Kidney (tissue), 14 donors: ENCODE measurements around the gene IFI27L2. TPM values are rescaled to one million over a fixed set of nuclear protein-coding genes. Genes with fewer than 3 reads are reported as not detected.

Experiments
- DNase-seq, 5 donors: peaks; one replicate each; pipeline ENCODE4 v3.0.0-alpha.2; 2013 to 2020
- FAIRE-seq: peaks from 2 replicates; lab custom pipeline; 2012; peaks lifted over from hg19 to GRCh38; lab: Jason Lieb, UNC
- H3K27ac ChIP-seq, 2 donors: one replicate each; pipeline ENCODE4 v1.7.0; 2013; ENCODE audit warnings: low read depth in 2 of 2, low read length in 2 of 2, inconsistent platforms in 1 of 2
- H3K27me3 ChIP-seq: one replicate; pipeline ENCODE4 v1.7.1; 2013; ENCODE audit warnings: low read length, inconsistent platforms; ENCODE audit not compliant: control insufficient read depth, insufficient read depth
- H3K36me3 ChIP-seq, 3 donors: one replicate each; pipeline versions ENCODE4 v1.7.0 to v1.7.1; 2013; ENCODE audit warnings: low read length in 3 of 3, control low read depth in 1 of 3, inconsistent platforms in 1 of 3; ENCODE audit not compliant: insufficient read depth in 3 of 3, control insufficient read depth in 2 of 3
- H3K4me1 ChIP-seq, 3 donors: one replicate each; pipeline versions ENCODE4 v1.7.0 to v1.7.1; 2013; ENCODE audit warnings: low read length in 3 of 3, inconsistent platforms in 1 of 3, low read depth in 1 of 3; ENCODE audit not compliant: control insufficient read depth in 2 of 3, insufficient read depth in 2 of 3
- H3K4me3 ChIP-seq, 3 donors: one replicate each; pipeline versions ENCODE4 v1.7.0 to v1.8.1; 2013; ENCODE audit warnings: low read length in 3 of 3, control low read depth in 1 of 3, inconsistent platforms in 1 of 3
- H3K9ac ChIP-seq, 3 donors: one replicate each; pipeline versions ENCODE4 v1.7.0 to v1.7.1; 2013; ENCODE audit warnings: low read length in 3 of 3, control low read depth in 1 of 3, inconsistent platforms in 1 of 3
- H3K9me3 ChIP-seq, 3 donors: one replicate each; pipeline versions ENCODE4 v1.7.0 to v1.7.1; 2013; ENCODE audit warnings: low read length in 3 of 3, control low read depth in 1 of 3, inconsistent platforms in 1 of 3; ENCODE audit not compliant: control insufficient read depth in 2 of 3, insufficient read depth in 1 of 3
- intact Hi-C: fragments of 100-400 bp; cut with DNase I; formaldehyde crosslinking; loops from one replicate; pipeline ENCODE4 v1.11.1; 2022
- polyA plus RNA-seq: library from polyadenylated mRNA; stranded (reverse); fragments of 350-450 nt; fragmentation: Illumina TruSeq; extraction: RNeasy Lipid Tissue Mini Kit (QIAGEN cat#74804); gene quantifications from one replicate; pipeline ENCODE4 v1.2.3, GENCODE V29; 2014; ENCODE audit warnings: low read depth, low replicate concordance; ENCODE audit not compliant: insufficient read depth
- total RNA-seq: library from RNA; stranded (reverse); fragmentation: NEBNext Ultra II Directional; extraction: Animal tissue kit (Norgen Biotek cat#: 25700); gene quantifications from one replicate; pipeline ENCODE4 v1.2.1, GENCODE V29; 2021
- TF ChIP-seq, protein P1 (sequence below): IDR thresholded peaks from 3 replicates; pipeline ENCODE4 v1.5.1; 2012; ENCODE audit warnings: mild to moderate bottlenecking, moderate library complexity, borderline replicate concordance; ENCODE audit not compliant: insufficient read depth; ENCODE audit errors: extremely low read depth
- donor health status: control.
- donor health status: control.
- donor health status: control.
- donor health status: control.
- donor health status: control.
- donor health status: DM: yes; HTN: yes; CAD: no.
- donor health status: Normal renal cell carcinoma (clear cell type).

The IFI27L2 gene
- total and polyA plus RNA-seq, 2 donors from 2014 or later, result 28.2 to 223 TPM

DNA sequence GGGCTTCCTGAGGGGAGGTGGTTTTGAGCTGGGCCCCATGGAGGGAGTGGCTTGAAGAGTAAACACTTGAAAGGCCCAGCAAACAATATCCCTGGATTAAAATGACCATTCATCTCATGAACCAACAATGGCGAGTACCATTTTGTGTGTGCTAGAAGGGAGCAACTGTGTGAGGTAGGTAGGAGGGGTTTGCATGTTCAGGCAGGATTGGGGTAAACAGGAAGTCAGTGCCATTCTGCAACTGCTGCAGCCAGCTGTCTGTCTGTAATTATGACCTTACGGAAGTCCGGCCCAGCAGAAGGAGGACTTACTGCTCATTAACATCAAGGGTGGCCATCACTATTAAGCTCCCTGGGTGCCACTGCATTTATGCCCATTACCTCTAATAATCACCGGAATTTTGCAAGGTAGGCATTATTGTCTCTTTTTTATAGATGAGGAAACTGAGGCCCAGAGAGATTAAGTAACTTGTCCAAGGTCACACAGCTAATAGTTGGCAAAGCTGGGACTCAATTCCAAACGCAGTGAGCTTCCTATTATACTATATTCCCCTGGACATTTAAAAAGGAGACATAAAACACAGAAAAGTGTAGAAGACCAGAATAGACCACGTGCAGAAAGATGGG lies 16.6 kb upstream of the IFI27L2 start:
- DNase-seq (no peak), FAIRE-seq (no peak)
- no peaks in the 10 kb centered on the region for H3K27me3 ChIP-seq
- no peak overlapping the region for H3K27ac ChIP-seq
- H3K9ac ChIP-seq, result no peak overlapping the region
- TF ChIP-seq, protein P1, sequence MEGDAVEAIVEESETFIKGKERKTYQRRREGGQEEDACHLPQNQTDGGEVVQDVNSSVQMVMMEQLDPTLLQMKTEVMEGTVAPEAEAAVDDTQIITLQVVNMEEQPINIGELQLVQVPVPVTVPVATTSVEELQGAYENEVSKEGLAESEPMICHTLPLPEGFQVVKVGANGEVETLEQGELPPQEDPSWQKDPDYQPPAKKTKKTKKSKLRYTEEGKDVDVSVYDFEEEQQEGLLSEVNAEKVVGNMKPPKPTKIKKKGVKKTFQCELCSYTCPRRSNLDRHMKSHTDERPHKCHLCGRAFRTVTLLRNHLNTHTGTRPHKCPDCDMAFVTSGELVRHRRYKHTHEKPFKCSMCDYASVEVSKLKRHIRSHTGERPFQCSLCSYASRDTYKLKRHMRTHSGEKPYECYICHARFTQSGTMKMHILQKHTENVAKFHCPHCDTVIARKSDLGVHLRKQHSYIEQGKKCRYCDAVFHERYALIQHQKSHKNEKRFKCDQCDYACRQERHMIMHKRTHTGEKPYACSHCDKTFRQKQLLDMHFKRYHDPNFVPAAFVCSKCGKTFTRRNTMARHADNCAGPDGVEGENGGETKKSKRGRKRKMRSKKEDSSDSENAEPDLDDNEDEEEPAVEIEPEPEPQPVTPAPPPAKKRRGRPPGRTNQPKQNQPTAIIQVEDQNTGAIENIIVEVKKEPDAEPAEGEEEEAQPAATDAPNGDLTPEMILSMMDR, result no peak
- no peak overlapping the region for H3K4me3 ChIP-seq
- intact Hi-C loops, result no loop called here
- H3K4me1 ChIP-seq, result no peaks in the 10 kb centered on the region
- no peaks in the 10 kb centered on the region for H3K9me3 ChIP-seq
- no peaks in the 10 kb centered on the region for H3K36me3 ChIP-seq

DNA sequence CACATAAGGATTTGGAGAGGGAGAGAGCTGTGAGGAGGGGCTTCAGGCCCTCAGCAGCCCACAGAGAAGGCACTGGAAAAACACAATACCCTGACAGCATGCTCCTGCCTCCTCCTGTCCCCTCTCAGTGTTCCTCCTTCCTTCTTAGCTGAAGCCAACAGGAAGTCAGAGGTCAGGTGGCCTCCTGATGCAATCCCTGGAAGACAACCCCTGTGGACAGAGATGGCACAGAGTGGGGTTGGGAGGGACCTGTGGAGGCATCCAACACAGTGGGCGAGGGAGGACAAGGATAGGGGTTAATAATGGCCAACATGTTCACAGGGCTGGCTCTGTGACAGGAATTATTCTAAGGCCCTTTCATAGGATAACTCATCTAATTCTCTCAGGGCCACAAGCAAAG lies 15.4 kb upstream of the IFI27L2 start:
- Histone ChIP-seq H3K9ac (no peak overlapping the region), H3K9me3 (no peaks in the 10 kb centered on the region), H3K4me3 (no peak overlapping the region), H3K27ac (no peak overlapping the region), H3K4me1 (no peaks in the 10 kb centered on the region), H3K27me3 (no peaks in the 10 kb centered on the region), H3K36me3 (no peaks in the 10 kb centered on the region)
- DNase-seq (no peak), FAIRE-seq (no peak)
- intact Hi-C loops, result no loop called here
- TF ChIP-seq, protein P1, result no peak

DNA sequence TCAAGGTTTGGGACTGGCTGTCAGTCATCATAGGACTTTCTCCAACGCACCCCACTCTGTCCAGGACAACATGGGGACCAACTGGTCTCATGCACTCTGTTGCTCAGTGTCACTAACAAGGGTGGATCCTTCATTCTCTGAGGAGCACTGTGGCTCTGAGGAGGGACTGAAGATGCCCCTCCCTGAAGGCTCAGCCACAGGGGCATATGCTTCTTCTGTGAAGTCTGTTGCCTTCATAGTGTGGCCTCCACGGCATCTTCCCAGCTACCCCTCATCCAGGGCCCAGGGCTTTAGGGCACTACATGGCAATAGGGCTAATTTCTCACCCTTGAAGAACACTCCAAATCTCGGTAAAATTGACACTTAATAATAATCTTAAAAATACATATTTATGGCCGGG lies 14.3 kb upstream of the IFI27L2 start:
- DNase-seq, result no peak
- Histone ChIP-seq H3K4me3 (no peak overlapping the region), H3K4me1 (no peaks in the 10 kb centered on the region), H3K27ac (no peak overlapping the region), H3K27me3 (no peaks in the 10 kb centered on the region), H3K9ac (no peak overlapping the region), H3K9me3 (no peaks in the 10 kb centered on the region), H3K36me3 (no peaks in the 10 kb centered on the region)
- no peak for FAIRE-seq
- TF ChIP-seq, protein P1, result no peak
- intact Hi-C loops, result no loop called here

DNA sequence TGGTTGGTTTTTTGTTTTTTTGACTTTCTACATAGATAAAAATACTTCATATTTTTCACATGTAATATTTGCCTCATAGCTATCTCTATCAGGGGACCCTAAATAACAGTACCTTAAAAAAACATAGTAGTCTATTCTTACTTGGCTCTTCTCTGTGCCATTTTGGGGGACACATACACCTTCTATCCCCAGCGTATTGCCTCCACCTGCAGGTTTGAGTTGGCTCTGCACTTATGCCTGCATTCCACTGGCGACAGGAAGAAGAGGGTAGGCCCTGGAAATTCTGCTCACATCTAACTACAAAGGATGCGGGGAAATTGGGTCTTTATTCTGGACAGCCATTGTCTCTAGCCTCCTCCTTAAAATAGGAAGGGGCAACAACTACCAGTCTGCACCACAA lies 13.8 kb upstream of the IFI27L2 start:
- no peak for FAIRE-seq
- Histone ChIP-seq H3K4me3 (no peak overlapping the region), H3K27me3 (no peaks in the 10 kb centered on the region), H3K4me1 (no peaks in the 10 kb centered on the region), H3K9ac (no peak overlapping the region), H3K27ac (no peak overlapping the region), H3K9me3 (no peaks in the 10 kb centered on the region), H3K36me3 (no peaks in the 10 kb centered on the region)
- DNase-seq, result no peak
- TF ChIP-seq, protein P1, result no peak
- intact Hi-C loops, result no loop called here
